Prostate gland (tissue), 2 donors: ENCODE measurements around the gene GPR101. TPM values are rescaled to one million over a fixed set of nuclear protein-coding genes. Genes with fewer than 3 reads are reported as not detected.

Experiments
- DNase-seq: peaks from one replicate; pipeline ENCODE4 v3.0.0-alpha.2; 2019; ENCODE audit warnings: low spot score
- H3K27ac ChIP-seq, 2 donors: fragments of 200-600 bp; sonication (generic); 2 replicates each; pipeline ENCODE4 v1.5.1; 2017 to 2019
- H3K27me3 ChIP-seq: fragments of 200-600 bp; sonication (generic); replicated peaks from 2 replicates; pipeline ENCODE4 v1.5.1; 2019; ENCODE audit not compliant: insufficient read depth
- H3K36me3 ChIP-seq, 2 donors: fragments of 200-600 bp; sonication (generic); 1 replicate in 1 of 2; 2 replicates in 1 of 2; pipeline versions ENCODE4 v1.5.1 to v1.8.1; 2017 to 2019
- H3K4me1 ChIP-seq: fragments of 200-600 bp; sonication (generic); replicated peaks from 2 replicates; pipeline ENCODE4 v1.5.1; 2019
- H3K4me3 ChIP-seq, 2 donors: fragments of 200-600 bp; sonication (generic); 2 replicates each; pipeline ENCODE4 v1.5.1; 2017 to 2019
- H3K9me3 ChIP-seq: fragments of 200-600 bp; sonication (generic); 2 replicates; pipeline ENCODE4 v1.5.1; 2017
- CTCF ChIP-seq, 4 experiments: fragments of 200-600 bp in 2 of 4; fragments of 450-650 bp in 2 of 4; sonication (generic) in 2 of 4; IDR thresholded peaks; 1 replicate in 3 of 4; 2 replicates in 1 of 4; pipeline ENCODE4 v1.5.1; 2016 to 2019; ENCODE audit warnings: antibody characterized with exemption in 4 of 4, mild to moderate bottlenecking in 2 of 4, moderate library complexity in 2 of 4
- POLR2A ChIP-seq: fragments of 450-650 bp; IDR thresholded peaks from one replicate; pipeline ENCODE4 v1.6.1; 2016; ENCODE audit warnings: antibody characterized with exemption, mild to moderate bottlenecking
- POLR2AphosphoS5 ChIP-seq: sonication (generic); formaldehyde crosslinking; IDR thresholded peaks from one replicate; pipeline ENCODE4 v1.6.1; 2017; ENCODE audit warnings: antibody characterized with exemption
- WGBS: methylation state at CpG from one replicate; pipeline ENCODE4 v1.1.5; 2018; 5-methylcytosine and 5-hydroxymethylcytosine counted together
- intact Hi-C: fragments of 100-400 bp; cut with DNase I; formaldehyde crosslinking; loops from one replicate; pipeline ENCODE4 v1.14.2; 2022
- total RNA-seq, 2 donors: library from RNA; depleted of rRNA; stranded (reverse); fragments of >200 nt; gene quantifications; one replicate each; pipeline ENCODE4 v1.1.0, GENCODE V29; 2016

GPR101 gene
- total RNA-seq, 2 donors from 2014 or later, result not detected

- no peak overlapping the region for H3K27ac ChIP-seq
- TF ChIP-seq CTCF (IDR thresholded peaks at IDR 0.05), result peak in 3 of 4 experiments; percentile 29 to 55 (median 51)
- no peak for TF ChIP-seq POLR2A
- no peak for TF ChIP-seq POLR2AphosphoS5
- DNase-seq, result peak; percentile 6
- no peaks in the 10 kb centered on the region for H3K36me3 ChIP-seq
- WGBS, result 2% methylated on average over 30 of the region's 37 CpGs
- no peaks in the 10 kb centered on the region for H3K27me3 ChIP-seq
- intact Hi-C loops, result loop anchor here (5.0 kb wide), 1 partner anchor 95 kb away; no protein-coding TSS in a partner anchor
- no peaks in the 10 kb centered on the region for H3K9me3 ChIP-seq
- peak overlapping the region; percentile 16 for H3K4me3 ChIP-seq
- H3K4me1 ChIP-seq, result no peaks in the 10 kb centered on the region
These were observed 18.3 kb upstream of the GPR101 start for GRCh38 chrX:137051978-137052642.

GRCh38 chrX:137044893-137045292 lies 11.1 kb upstream of the GPR101 start:
- 68% methylated on average over 4 of the region's 4 CpGs for WGBS
- Histone ChIP-seq H3K4me3 (no peak overlapping the region), H3K27me3 (no peaks in the 10 kb centered on the region), H3K4me1 (no peaks in the 10 kb centered on the region), H3K9me3 (no peaks in the 10 kb centered on the region), H3K27ac (no peak overlapping the region), H3K36me3 (no peaks in the 10 kb centered on the region)
- TF ChIP-seq CTCF (IDR thresholded peaks at IDR 0.05) (no peak), POLR2A (no peak), POLR2AphosphoS5 (no peak)
- no peak for DNase-seq
- intact Hi-C loops, result no loop called here

GRCh38 chrX:137043736-137044135 lies 9.9 kb upstream of the GPR101 start:
- no peaks in the 10 kb centered on the region for H3K9me3 ChIP-seq
- no peaks in the 10 kb centered on the region for H3K36me3 ChIP-seq
- intact Hi-C loops, result no loop called here
- TF ChIP-seq POLR2A (no peak), CTCF (IDR thresholded peaks at IDR 0.05) (no peak), POLR2AphosphoS5 (no peak)
- H3K27me3 ChIP-seq, result no peaks in the 10 kb centered on the region
- DNase-seq, result no peak
- WGBS, result 94% methylated on average over 1 of the region's 1 CpG
- H3K4me3 ChIP-seq, result no peak overlapping the region
- no peak overlapping the region for H3K27ac ChIP-seq
- H3K4me1 ChIP-seq, result no peaks in the 10 kb centered on the region

GRCh38 chrX:137041329-137041728 lies 7.5 kb upstream of the GPR101 start:
- Histone ChIP-seq H3K4me1 (no peaks in the 10 kb centered on the region), H3K27ac (no peak overlapping the region), H3K27me3 (no peaks in the 10 kb centered on the region), H3K4me3 (no peak overlapping the region), H3K36me3 (no peaks in the 10 kb centered on the region), H3K9me3 (no peaks in the 10 kb centered on the region)
- intact Hi-C loops, result no loop called here
- TF ChIP-seq POLR2A (no peak), POLR2AphosphoS5 (no peak), CTCF (IDR thresholded peaks at IDR 0.05) (no peak)
- DNase-seq, result no peak
- 42% methylated on average over 3 of the region's 3 CpGs for WGBS
